ENCODE data around the gene ORAI1. TPM values are rescaled to one million over a fixed set of nuclear protein-coding genes. Genes with fewer than 3 reads are reported as not detected.

The ORAI1 gene
- 9.8 and 12.0 TPM in 2 replicates for total RNA-seq

GRCh38 chr12:121626087-121626852 lies at the start of gene ORAI1:
ORAI1 (plus strand) TSS chr12:121626530.

GRCh38 chr12:121580959-121581685 lies 45.2 kb upstream of the ORAI1 start, which contains the start of gene KDM2B:
KDM2B (minus strand) TSS chr12:121581023; CDS start chr12:121580911, 112 bp downstream.

GRCh38 chr12:121669521-121669900 lies 43.2 kb downstream of the ORAI1 start, which contains the start of gene MORN3:
MORN3 (minus strand) TSS chr12:121669654; CDS start chr12:121669483, 171 bp downstream.

Small RNA genes within 50 kb of the gene (small RNA-seq; reads per million reads assigned to genes)
- not detected for gene RNU6-1004P

Other genes starting within 250 kb of the ORAI1 start
- gene RNF34, start 226.4 kb upstream of the ORAI1 start, total RNA-seq, result 39.4 and 44.8 TPM in 2 replicates
- gene KDM2B, start 45.5 kb upstream of the ORAI1 start, total RNA-seq, result 34.7 and 34.9 TPM in 2 replicates
- 1.8 and 2.4 TPM in 2 replicates for gene MORN3, start 43.1 kb downstream of the ORAI1 start, total RNA-seq
- 7.9 and 15.0 TPM in 2 replicates for gene TMEM120B, start 86.2 kb downstream of the ORAI1 start, total RNA-seq
- 9.4 and 16.6 TPM in 2 replicates for gene RHOF, start 167.2 kb downstream of the ORAI1 start, total RNA-seq
- 7.6 and 9.0 TPM in 2 replicates for gene SETD1B, start 177.5 kb downstream of the ORAI1 start, total RNA-seq
- 0.39 TPM in 1 of 2 replicates, not detected in the other for gene HPD, start 232.3 kb downstream of the ORAI1 start, total RNA-seq